ENCODE measurements around the gene MRPS18A.
A peak's percentile ranks its signal among the peaks of the same experiment; 100 is the strongest.

Gene MRPS18A

DNA sequence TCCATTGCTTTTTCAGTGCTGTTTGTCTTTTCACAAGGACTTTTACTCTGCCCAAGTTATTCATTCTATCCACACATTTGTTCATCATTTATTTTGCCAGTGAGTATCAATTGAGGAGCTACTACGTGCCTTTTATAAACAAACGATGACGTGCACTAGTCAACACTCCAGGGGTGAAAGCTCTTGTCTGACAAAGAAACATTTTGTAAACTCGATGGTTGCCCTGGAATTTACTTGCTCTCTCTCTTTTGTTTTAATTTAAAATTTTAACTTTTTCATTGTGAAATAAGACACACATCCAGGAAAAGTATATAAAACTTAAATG lies 8.3 kb upstream of the MRPS18A start:
- DNase-seq: no peak

DNA sequence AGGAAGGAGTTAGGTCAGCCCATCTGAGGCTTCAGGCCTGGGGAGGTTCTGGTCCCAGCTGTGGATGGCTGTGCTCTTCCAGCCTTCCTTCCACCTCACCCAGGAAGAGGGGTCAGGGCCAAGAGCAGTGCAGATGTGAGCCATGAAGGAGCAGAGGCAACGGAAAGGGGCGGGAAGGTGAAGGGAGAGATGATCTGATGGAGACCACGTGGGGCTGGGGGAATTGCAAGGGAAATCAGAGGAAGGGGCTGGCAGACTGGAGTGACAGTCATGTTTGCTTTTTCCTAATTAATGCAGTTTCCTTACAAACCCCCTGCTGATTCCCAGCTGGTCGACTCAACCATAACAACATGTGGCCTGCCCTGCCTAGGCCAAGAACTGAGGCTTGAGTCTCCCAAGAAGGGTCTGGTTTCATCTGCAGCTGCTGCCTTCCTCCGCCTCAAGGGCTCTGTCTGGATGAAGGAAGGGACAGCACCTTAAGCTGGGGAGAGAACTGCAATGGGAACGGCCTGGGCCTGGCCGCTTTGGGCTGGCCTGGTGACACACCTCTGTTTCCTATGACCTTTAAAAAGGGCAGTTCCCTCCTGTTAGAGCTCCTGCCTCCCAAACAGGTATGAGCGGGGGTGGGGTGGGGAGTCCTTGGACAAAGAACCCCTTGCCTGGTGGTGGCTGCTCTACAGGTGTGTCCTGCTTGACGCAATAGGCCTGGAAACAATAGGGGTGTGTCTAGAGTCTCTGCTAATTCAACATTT lies 7.8 kb upstream of the MRPS18A start:
- DNase-seq: peak; percentile 12 to 84 (median 81)

DNA sequence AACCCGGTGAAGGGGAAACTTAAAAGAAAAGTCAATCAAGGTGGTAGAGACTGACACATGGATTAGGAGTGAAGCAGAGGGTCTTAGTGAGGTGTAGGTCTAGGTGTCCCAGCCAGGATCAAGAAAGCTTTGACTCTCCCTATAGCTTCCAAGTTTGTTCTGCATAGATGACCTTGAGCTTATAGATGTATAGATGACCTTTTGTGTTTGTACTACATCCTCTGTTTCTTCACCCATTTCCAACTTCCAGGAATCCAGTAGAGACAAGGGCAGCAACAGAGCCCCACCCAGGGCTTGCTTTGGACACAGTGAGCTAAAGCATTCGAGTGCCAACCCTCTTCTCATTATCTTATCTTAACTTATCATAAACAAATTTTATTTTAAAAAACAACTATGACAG lies 1.8 kb upstream of the MRPS18A start:
- DNase-seq: no peak

DNA sequence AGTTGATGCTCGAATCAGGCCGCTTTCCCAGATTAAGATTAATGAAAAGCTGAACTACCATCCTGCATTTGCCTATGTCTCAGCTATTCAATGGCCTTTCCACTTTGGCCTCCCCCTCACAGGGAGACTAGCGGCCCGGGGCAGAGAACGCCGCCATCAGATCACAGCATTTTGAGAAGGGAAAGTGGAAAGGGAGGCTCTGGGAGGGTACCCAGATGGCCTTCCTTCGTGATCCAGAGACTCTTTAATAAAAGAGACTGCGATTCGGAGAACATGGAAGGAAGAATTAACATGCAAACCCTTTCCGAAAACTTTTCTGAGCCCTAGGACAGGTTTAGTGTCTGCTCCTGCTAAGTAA lies 533 bp downstream of the MRPS18A start:
- no peak for DNase-seq

DNA sequence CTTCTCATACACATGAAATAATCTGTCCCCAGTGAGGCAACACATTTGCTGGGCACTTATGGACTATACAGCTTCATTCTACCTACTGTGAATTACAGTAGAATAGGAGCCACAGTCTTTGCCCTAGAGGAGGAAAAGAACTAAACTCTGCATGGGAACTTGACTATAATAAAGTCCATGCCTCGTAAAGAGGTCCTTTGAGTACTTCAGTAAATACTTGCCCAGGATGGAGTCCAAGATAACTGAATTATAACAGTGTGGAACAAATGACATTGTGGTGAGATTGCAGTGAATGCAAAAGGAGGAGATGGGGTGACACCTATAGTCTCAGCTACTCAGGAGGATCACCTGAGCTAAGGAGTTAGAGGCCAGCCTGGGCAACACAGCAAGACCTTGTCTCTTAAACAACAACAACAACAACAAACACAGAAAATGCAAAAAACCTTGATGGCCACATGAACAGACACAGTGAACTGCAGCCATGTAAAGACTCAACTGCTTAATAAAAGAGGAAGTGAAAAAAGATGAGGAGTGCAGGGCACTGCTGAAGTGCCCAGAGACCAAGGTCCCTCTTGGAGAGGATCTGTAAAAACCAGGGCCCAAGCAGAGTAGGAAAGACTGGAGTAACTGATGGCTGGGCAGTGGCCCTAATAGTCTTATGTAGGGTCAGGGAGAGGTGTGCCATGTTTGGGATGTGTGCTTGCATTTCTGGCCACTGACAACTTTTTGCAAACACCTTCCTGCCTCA lies 3.7 kb downstream of the MRPS18A start:
- no peak for DNase-seq

DNA sequence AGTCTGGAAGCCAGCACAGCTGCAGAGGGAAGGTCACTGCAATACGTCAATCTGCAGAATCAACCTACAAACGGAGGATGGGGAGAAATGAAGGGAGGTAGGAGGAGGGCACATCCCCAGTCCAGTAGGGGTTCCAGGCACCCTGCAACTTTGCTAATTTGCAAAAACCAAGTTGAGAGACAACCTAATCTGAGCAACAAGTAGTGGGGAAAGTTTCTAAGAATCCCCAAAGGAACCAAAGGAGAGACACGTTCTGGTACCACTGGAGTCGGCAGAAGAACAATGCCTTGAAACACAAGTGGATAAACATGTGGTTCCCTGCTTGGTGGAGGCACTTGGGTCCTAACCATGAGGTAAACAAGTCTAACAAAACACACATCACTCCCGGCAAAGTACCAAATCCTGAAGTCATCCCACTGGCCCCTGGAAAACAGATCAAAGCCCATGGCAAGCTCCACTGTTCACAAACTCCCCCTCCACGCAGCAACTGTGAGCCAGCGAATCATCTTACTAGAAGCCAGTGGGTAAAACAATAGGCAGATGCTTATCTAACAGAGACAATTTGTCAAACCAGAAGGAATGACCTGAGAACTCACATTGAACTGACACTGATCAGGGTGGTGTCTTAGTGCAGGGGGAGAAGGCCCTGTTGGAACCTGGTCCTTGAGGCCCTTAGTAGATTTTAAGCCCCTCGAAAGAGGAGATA lies 4.7 kb downstream of the MRPS18A start:
- DNase-seq: no peak

DNA sequence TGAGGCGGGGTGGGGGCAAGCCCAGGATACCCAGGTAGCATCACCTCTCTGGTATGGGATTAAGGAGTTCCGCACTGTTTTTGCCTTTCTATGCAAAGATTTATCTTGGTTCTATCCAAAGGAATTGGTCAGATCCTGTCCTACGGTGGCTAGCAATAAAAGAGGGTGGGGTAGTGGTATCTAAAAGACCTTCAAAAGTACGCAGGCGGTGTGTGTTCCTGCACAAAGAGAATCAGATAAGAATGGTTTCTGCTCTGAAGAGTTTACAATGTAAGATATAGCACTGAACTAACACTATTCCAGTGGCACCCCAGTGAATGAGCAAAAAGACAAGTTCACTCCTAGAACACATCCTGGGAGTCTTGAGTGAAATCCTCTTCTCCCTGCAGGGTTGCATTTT lies 6.3 kb downstream of the MRPS18A start:
- no peak for DNase-seq

DNA sequence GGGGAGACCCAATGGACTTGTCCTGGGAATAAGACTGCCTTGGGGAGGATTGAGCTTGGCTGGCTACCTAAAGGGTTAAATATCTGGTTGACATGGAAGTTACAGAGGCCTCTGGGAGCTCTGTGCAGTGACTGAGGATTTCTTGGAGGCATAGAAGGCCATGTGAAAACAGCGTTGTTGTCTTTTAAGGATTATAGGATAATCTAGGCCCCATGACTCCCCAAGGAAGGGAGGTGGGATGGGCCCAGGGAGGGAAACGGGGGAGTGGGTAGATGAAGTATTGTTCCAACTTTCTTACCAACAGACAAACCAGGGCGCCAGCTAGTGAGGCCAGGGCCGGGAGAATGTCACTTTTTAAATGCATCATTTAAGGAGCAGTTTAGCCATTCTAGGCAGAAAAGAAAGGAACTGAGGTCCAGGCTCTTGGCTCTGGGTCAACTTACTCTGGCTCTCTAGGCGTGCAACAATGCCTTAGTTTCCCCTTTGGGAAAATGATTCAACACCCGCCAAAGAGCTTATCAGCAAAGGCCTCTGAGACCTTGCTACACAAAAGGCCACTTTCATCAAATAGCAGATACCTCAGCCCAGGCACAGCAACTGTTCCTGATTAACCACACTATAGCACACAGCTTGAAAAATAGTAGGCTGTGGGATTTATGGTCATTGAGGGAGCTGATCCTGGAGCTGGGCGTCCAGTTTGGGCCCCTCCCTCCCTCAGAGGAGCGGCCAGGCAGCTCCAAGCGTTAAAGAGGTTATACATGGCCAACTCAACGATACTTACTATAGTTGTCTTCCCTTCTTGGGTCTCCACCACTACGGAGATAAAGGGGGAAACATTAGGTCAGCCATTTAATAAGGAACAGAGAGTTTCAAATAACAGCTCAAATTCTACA lies 7.0 kb downstream of the MRPS18A start:
- DNase-seq: no peak

DNA sequence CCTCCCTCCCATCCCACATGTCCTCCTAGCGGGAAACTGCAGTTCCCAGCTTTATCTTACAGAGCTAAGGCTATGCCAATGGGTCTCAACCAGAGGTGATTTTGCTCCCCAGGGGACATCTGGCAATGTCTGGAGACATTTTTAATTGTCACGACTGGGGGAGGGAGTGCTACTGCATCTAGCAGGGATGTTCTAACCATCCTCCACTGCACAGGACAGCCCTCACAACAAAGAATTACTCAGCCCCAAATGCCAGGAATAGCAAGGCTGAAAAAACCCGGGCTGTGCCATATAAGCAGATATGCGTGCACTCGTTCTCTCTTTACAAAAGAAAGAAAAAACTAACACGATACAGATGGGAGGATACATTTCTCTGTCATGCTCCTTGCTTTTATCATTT lies 8.5 kb downstream of the MRPS18A start:
- no peak for DNase-seq

DNA sequence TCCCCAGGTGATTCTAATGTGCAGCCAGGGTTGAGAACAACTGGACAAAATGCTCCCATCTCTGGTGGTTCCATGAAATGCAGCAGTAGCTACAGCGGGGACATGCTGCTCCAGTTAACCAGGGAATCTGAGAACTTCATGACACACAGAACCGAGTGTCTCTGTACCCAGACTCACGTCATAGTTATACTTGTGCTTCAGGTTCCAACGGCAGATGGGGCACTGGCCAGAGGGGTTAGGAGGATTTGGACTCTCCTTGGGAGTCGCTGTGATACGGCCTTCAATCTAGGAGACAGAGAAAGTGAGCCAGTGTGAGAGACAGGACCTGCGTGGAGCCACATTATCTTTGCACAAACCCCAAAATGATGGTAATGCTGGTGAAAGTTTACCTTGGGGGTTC lies 9.2 kb downstream of the MRPS18A start:
- DNase-seq: no peak

DNA sequence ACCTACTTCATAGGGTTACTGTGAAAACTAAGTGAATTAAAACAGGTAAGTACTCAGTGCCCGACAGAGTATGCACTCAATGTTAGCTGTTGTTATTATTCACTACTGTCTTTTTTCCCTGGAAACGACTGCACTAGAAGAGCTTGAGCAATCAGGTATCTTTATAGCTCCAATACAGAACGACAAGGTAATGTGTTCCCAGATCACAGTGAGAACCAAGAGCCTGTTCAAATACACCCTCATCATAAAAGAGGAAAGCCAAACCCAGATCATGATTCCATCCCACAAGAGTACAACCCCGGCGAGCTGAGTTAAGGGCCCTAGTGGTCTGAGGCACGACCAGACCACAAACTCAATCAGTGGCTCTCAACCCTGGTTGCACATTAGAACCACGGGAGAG lies 9.8 kb downstream of the MRPS18A start:
- DNase-seq: no peak

DNA sequence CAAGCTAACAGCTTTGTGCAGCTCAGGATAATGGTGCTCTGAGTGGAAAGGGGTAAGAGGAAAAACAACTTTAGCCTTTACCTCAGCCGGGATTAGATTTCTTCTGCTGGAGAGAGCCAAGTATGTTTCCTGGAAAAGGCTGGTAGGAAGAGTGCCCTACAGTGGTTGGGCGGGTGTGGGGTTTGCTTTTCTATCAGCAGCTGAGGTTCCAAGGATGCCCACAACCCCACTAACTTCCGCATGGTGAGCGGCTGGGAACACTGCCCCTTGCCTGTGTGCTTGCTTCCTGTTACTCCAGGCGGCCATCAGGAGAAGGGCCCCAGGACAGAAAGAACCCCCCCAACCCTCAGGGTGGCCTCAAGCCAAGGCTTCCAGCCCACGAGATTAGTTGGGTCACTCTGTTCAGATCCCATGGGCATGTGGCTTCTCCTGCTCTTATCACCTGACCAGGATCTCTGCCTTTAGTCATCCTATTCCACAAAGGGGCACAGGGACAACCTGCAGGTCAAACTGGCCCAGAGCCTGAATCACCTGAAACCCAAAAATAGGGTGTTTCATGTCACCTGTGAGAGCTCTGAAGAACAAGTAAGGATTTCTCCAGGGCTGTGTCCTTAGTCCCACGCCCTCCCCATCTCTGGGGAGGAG lies 10.5 kb downstream of the MRPS18A start:
- no peak for DNase-seq

DNA sequence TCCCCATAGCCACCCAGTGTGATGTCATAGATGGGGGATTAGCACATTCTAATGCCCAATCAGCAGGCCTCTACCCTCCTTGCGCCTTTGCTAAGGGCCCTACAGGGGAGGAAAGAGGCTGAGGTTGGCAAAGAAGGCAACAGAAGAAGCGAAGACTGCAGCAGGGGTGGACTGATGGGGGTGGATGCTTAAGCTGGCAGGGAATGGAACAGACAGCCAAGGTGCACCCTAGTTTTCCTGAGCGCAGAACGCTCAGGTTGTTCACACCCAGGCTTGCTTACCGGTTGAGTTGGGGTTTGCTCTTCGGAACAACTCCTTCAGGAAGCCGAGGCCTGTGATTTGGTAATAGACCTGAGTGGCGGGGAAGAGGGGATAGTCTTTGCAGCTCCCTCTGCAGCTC lies 12.7 kb downstream of the MRPS18A start:
- no peak for DNase-seq

DNA sequence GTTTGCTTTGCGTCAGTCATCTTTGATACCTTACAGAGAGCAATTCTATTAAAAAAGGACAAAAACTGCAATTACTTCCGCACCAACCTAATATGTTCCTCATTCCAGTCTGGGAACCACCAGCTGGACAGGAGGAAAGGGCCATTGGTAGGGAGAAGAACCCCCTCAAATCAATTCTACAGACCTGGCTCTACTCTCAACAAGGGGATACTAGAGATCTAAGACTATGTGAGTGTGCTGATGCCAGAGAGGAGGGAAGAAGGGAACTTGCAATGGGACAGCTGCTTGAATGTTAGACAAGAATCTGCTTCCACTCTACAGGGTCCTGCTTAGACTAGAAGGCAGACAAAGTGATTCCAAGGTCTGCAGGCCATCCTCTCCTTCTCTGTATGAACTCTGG lies 13.3 kb downstream of the MRPS18A start:
- DNase-seq: no peak

DNA sequence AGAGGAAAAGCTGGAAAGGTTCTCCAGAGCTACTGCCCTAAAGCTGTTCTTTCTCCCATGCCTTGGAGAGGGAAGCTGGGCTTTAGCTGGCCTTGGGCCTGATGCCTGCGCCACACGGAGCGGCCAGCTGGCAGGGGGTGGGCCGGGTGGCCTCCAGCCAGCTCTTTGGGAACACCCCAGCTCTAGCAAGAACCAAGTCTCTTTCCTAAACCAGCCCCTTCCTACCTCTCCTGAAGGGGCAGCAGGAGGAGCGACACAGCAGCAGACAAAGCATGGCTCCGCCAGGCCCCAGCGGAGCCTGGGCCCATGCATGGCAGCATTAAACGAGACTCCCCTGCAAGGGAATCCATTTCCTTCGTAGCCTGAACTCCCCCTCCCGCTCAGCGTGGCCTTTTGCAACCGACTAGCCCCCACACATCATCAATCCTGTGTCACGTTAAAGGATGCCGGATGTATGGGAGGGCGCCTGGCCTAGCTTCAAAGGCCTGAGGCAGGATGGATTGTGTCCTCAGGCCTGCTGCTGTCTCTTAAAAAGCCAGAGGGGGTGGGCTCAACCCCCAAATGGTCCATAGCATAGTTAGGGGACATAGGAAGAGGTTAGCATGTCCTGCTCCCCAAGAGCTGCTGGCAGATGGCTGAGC lies 14.0 kb downstream of the MRPS18A start:
- no peak for DNase-seq

DNA sequence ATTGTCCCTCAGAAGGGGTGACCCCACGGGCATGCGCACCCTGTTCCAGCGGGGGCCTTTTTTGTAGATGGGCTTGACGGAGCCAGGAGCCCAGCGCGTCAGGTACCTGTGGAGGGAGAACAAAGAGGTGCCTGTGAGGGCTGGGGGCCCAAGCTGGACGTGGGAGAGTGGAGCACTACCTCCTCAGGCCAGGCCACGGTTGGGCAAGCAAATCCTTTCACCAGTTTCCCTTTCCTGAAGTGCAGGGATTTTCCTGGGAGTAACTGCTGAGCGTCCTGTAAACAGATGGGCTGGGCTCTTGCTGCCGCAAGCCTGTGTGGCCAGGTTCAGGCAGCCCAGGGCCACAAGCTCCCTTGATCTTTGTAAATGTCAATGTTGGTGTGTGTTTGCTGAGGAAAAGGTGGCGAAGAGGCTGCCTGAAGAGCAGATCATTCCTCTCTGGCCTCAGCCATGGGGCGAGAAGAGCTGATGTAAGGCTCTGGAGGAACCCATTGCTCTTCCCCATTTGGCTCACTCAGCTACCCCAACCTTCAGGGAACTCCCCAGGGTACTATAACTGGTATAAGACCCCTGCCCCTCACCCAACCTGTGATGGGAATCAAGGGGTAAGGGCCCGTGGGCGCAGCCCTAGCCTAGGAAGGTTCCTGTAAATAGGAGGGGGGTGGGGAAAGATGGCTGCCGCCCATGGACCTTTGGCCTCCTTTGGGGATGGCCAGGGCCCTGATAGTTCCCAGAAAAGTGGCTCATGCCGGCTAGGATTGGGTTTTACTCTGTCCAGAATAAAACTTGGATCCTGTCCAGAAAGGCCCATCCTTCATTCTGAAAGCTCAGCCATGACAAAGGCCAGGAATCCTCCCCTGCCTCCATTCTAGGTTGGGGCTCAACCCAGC lies 15.5 kb downstream of the MRPS18A start:
- DNase-seq: no peak

DNA sequence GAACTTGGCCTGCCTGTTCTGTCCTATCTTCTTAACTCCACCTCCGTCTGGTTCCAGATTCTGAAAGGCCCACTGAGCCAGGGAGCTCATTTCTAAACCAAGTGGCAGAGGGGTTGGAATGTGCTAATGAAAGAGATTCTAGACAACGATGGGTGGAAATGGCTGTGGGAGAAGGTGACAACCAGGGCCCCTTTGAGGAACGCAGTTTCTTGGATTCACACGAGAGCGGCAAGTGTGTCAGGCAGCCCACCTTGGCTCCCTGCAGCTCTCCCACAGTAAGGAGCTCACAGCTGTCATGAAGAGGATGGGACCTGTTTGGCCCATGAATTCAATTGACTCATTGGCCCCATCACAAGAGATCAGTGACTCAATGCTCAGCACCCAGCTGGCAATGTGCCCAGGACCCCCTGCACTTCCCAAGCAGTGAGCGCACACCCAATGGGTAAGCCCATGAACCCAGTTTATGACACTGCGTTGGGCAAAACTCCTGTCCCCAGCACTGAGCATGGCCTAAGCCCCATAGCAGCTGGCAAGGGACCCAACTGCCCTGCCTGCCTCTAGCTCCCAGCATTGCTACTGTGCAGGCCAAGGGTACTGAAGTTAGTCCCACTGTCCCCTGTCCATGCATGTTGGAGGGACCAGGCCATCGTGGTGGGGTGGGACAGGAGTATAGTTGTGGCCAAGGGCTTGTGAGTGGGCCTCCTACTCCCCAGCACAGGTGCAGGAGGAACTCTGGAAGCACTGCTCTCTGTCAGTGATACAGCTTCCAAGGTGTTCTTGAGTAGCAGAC lies 16.4 kb downstream of the MRPS18A start:
- DNase-seq: no peak

DNA sequence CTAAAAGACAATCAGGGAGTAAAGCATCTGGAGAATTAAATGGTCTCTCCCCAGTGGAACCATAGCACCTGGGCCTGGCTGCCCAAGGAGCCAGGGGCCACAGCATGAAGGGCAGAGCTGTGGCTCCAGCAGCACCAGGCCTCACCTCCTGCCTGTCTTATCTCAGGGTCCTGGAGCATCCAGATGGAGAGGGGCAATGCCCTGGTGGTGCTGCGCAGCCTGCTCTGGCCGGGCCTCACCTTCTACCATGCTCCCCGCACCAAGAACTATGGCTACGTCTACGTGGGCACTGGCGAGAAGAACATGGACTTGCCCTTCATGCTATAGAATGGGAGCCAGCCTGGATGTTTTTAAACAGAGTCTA lies 17.0 kb downstream of the MRPS18A start:
- no peak for DNase-seq

DNA sequence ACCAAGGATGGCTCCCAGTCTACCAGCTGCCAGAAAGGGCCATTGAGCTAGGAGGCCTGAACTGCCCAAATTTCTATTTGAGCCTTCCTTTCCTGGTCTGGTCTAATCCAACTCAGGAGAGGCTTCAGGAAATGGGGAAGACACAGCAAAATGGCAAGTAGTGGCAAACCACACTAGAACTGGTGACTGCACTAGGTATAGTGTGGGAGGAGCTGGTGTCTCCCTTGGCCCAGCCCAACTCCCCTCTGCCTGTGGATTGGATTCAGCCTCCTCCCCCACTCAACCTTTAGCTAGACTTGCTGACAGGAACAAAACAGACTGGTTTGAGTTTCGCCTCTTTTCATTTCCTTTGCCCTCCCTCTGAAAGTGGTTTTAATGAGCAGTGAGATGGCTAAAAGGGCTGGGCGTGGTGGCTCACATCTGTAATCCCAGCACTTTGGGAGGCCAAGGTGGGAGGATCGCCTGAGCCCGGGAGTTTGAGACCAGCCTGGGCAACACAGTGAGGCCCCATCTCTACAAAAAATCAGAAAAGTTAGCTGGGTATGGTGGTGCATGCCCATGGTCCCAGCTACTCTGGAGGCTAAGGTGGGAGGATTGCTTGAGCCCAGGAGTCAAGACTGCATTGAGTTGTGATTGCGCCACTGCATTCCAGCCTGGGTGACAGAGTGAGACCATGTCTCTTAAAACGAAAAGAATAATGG lies 17.5 kb downstream of the MRPS18A start:
- DNase-seq: no peak

Measured in NCI-H1417 (cell line).